GM06990 (cell line): ENCODE data around the gene ARHGAP29.

Source experiments
- DNase-seq: peaks from one replicate; pipeline ENCODE4 v3.0.0-alpha.2; 2011; ENCODE audit not compliant: insufficient read length; ENCODE audit errors: extremely low read depth
- H3K27me3 ChIP-seq: replicated peaks from 2 replicates; pipeline ENCODE4 v1.6.0; 2011; ENCODE audit warnings: low read length; ENCODE audit not compliant: control insufficient read depth, insufficient read depth
- H3K36me3 ChIP-seq: 2 replicates; pipeline ENCODE4 v1.5.1; 2011; ENCODE audit warnings: low read length; ENCODE audit not compliant: control insufficient read depth, insufficient read depth
- H3K4me3 ChIP-seq: replicated peaks from 2 replicates; pipeline ENCODE4 v1.5.1; 2011; ENCODE audit warnings: low read depth, mild to moderate bottlenecking, control low read depth, low read length
- TF ChIP-seq, protein P1 (sequence below): IDR thresholded peaks from 2 replicates; pipeline ENCODE4 v1.5.1; 2011; ENCODE audit warnings: low read length, control low read depth, mild to moderate bottlenecking, inconsistent platforms; ENCODE audit not compliant: insufficient read depth, poor library complexity, severe bottlenecking

The ARHGAP29 gene

GRCh38 chr1:94260635-94261387 is 23.4 kb upstream of the ARHGAP29 start:
- DNase-seq: no peak
- no peak overlapping the region for H3K4me3 ChIP-seq
- H3K36me3 ChIP-seq: no peaks in the 10 kb centered on the region
- no peaks in the 10 kb centered on the region for H3K27me3 ChIP-seq
- TF ChIP-seq, protein P1, sequence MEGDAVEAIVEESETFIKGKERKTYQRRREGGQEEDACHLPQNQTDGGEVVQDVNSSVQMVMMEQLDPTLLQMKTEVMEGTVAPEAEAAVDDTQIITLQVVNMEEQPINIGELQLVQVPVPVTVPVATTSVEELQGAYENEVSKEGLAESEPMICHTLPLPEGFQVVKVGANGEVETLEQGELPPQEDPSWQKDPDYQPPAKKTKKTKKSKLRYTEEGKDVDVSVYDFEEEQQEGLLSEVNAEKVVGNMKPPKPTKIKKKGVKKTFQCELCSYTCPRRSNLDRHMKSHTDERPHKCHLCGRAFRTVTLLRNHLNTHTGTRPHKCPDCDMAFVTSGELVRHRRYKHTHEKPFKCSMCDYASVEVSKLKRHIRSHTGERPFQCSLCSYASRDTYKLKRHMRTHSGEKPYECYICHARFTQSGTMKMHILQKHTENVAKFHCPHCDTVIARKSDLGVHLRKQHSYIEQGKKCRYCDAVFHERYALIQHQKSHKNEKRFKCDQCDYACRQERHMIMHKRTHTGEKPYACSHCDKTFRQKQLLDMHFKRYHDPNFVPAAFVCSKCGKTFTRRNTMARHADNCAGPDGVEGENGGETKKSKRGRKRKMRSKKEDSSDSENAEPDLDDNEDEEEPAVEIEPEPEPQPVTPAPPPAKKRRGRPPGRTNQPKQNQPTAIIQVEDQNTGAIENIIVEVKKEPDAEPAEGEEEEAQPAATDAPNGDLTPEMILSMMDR: no peak

- H3K4me3 ChIP-seq: no peak overlapping the region
- DNase-seq: no peak
- H3K27me3 ChIP-seq: no peaks in the 10 kb centered on the region
- H3K36me3 ChIP-seq: no peaks in the 10 kb centered on the region
- TF ChIP-seq, protein P1: no peak
Measured at GRCh38 chr1:94259635-94260289, 22.4 kb upstream of the ARHGAP29 start.

DNA sequence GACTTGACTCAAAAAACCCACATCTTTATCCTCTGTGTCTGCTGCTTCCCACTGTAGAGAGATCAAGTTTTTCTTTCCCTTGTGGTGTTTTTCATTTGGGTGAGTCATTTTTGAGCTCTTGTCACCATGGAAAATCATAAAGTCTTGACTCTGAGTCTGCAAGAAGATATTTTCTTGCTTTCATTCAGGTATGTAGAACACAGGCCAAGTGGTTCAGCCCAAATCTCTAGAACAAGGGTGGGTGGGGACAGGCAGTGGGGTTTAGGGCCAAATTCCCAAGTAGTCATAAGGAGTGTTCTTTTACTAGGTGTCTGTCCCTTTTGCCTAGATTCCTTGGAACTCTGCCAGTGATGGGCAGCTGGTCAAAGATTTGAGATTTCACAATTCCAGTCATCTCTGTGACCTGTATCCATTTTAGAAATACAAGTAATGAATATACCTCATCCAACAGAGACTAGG is 21.5 kb upstream of the ARHGAP29 start:
- TF ChIP-seq, protein P1: no peak
- no peak for DNase-seq
- Histone ChIP-seq H3K4me3 (no peak overlapping the region), H3K27me3 (no peaks in the 10 kb centered on the region), H3K36me3 (no peaks in the 10 kb centered on the region)

GRCh38 chr1:94257444-94257843 is 20.1 kb upstream of the ARHGAP29 start:
- Histone ChIP-seq H3K27me3 (no peaks in the 10 kb centered on the region), H3K36me3 (no peaks in the 10 kb centered on the region), H3K4me3 (no peak overlapping the region)
- no peak for DNase-seq
- TF ChIP-seq, protein P1: no peak

- no peaks in the 10 kb centered on the region for H3K36me3 ChIP-seq
- no peak overlapping the region for H3K4me3 ChIP-seq
- TF ChIP-seq, protein P1: no peak
- DNase-seq: no peak
- no peaks in the 10 kb centered on the region for H3K27me3 ChIP-seq
Measured at GRCh38 chr1:94255476-94255875, 18.1 kb upstream of the ARHGAP29 start.
